HFF-Myc (cell line): ENCODE data around the gene SORBS2.

ENCODE experiments used
- DNase-seq: peaks from one replicate; pipeline ENCODE4 v3.0.0-alpha.2; 2011; ENCODE audit warnings: low read depth; ENCODE audit errors: extremely low read depth
- H3K4me3 ChIP-seq: replicated peaks from 2 replicates; pipeline ENCODE4 v1.5.1; 2011; ENCODE audit warnings: low read depth, mild to moderate bottlenecking, control low read depth, low read length
- TF ChIP-seq, protein P1 (sequence below): IDR thresholded peaks from 2 replicates; pipeline ENCODE4 v1.5.1; 2012; ENCODE audit warnings: mild to moderate bottlenecking, low read depth, low read length, control low read depth; ENCODE audit errors: missing control alignments

The SORBS2 gene

DNA sequence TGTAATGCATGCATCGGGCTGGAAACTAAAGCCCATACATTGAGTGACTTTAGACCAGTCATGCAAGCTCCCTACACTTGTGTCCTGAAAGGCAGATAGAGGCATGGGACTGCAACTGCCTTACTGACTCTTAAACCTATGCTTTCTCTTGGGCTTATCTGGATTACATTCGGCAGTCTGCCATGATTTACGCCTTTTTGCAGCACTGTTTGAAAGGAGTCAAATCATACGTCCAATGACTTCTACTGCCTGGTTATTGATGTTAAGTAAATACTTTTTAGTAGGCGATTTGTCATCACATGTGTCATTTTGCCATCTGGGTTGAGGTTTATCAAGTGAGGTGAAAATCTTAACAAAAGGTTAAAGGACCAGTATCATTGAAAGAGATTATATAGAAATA, 31.5 kb downstream of the SORBS2 start:
- TF ChIP-seq, protein P1, sequence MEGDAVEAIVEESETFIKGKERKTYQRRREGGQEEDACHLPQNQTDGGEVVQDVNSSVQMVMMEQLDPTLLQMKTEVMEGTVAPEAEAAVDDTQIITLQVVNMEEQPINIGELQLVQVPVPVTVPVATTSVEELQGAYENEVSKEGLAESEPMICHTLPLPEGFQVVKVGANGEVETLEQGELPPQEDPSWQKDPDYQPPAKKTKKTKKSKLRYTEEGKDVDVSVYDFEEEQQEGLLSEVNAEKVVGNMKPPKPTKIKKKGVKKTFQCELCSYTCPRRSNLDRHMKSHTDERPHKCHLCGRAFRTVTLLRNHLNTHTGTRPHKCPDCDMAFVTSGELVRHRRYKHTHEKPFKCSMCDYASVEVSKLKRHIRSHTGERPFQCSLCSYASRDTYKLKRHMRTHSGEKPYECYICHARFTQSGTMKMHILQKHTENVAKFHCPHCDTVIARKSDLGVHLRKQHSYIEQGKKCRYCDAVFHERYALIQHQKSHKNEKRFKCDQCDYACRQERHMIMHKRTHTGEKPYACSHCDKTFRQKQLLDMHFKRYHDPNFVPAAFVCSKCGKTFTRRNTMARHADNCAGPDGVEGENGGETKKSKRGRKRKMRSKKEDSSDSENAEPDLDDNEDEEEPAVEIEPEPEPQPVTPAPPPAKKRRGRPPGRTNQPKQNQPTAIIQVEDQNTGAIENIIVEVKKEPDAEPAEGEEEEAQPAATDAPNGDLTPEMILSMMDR: no peak

DNA sequence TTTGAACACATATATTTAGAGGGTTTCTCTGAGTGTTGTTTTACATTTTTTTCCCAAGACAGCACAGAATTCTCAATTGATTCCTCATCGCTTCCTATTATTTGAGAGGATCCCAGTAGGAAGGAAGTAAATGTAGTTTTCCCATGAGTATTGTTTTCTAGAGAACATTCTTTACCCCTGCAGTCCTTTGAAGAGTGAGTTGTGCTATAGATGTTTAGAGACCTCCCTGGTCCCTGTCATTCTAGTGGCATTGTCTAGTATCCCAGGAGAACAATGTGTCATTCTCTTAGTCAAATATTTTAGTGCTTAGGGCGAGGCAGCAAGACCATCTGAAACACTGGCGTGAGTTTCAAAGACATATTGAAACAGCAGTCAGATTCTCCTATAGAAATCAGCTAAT, 32.5 kb downstream of the SORBS2 start:
- TF ChIP-seq, protein P1: no peak
- H3K4me3 ChIP-seq: no peak overlapping the region
- DNase-seq: no peak

More for the DNA sequence above, 31.5 kb downstream of the SORBS2 start:
- DNase-seq: no peak
- H3K4me3 ChIP-seq: no peak overlapping the region

DNA sequence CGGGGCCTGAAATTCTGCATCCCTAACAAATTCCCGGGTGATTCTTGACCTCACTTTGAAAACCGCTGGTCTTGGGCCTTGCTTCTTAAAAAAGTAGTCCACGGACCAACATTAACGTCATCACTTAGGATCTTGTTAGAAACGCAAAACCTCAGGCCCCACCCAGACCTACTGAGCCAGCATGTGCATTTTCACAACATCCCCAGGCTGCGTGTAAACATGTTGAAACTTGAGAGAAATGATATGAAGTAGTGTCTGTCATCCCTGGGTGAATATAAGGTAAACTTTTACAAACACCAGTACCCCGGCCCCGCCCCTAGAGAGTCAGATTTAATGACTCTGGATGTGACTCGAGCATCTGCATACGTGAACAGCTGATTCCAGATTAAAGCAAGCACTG, 33.7 kb downstream of the SORBS2 start:
- H3K4me3 ChIP-seq: no peak overlapping the region
- DNase-seq: no peak
- TF ChIP-seq, protein P1: no peak

DNA sequence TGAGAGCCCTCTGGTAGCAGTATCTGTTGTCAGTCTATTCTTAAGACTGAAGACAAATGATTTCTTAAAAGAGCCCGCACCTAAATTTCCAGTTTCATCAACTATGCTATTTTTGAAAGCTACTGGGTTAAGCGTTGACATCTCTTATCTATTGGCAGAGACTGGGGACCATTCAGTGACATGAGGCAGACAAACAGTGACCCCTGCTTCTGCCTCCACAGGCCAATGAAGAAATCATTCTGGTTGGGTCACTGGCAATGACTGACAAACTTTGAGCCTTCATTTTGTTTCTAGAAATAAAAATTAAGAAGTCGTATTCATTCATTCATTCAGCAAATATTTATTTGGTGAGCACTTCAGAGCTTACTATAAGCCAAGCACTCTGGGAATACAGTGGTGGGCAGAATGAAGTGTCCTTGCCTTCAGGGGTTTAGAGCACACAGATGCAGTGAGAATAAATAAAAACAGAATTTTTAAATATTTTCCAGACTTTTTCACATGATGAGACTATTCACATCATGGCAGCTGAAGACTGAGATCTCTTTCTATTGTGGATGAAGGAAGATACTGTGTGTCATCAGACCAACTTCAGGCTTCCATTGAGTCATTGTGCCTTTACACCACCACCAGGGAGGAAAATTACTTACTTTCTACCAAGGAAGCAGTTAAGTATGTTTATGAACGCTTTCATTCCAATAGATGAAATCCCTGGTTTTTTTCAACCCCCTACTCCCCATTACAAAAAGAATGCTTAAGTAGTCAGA, 36.0 kb downstream of the SORBS2 start:
- no peak for DNase-seq
- TF ChIP-seq, protein P1: no peak
- no peak overlapping the region for H3K4me3 ChIP-seq

DNA sequence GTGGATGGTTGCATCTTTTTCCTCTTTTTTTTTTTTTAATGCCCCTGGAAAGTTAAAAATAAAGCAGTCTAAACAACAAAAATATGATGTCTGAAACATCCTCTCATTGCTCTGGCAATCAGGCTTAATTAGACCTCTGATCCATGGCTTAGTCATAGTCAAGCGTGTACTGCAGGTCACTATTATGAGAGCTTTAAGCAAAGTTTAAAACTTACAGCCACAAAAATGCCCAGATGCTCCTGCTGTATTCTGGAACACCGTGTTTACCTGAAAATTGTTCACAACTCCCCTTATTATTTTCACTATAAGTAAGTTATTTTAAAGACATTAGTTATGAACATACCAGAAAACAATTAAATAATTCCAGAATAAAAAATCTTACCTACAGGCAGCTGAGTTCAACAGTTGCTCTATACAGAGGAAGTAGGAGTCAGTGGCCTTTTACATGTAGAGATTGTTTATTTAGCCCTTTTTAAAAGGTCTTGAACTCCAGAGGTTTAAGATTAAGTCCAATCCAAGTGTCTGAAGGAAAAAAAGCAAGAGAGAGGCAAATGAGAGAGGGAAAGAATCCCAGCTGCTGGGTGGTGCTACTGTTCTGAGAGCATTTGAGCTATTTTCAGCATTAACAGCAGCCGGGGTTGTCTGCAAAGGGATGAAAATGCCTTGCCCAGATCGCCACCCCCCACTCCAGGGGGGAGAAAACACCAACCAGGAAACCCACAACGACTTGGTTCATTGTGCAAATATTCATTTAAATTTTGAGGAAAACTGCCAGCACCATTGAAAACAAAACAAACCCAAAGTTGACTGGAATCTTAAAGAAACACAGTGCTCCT, 36.9 kb downstream of the SORBS2 start:
- no peak overlapping the region for H3K4me3 ChIP-seq
- no peak for DNase-seq
- TF ChIP-seq, protein P1: no peak

DNA sequence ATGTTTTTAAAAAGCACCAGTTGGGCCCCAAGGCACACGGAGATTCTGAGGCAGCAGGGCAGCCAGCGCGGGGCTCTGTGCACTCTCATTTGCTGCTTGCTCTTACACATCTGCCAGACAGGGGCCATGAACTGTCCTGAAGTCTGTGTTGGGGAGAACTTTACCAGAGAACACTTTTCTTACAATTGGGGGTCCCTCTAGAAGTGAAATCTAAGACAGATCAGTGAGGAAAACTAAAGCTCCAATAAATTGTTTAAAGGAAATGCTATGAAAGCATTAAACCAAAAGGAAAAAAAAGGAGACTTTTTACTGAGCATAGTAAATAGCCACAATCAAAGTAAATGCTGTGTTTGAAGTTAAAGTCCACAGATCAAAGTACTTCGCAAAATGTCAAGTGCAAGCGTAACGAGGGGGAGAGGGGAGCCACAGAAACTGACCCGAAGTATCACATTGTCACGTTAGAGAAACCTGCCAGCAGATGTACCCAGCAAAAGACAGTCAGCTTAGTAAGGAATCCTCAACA, 37.8 kb downstream of the SORBS2 start:
- no peak for DNase-seq
- H3K4me3 ChIP-seq: no peak overlapping the region
- TF ChIP-seq, protein P1: no peak
